ENCODE measurements around the gene GM2A. TPM values are rescaled to one million over a fixed set of nuclear protein-coding genes. Genes with fewer than 3 reads are reported as not detected.

The GM2A gene
- total RNA-seq, 2 donors from 2014 or later, result 21.5 to 36.4 TPM

GRCh38 chr5:151278845-151279244 lies 25.9 kb downstream of the GM2A start:
- Histone ChIP-seq H3K27me3 (no peaks in the 10 kb centered on the region), H3K36me3 (no peaks in the 10 kb centered on the region), H3K27ac (no peak overlapping the region), H3K4me3 (no peak overlapping the region), H3K9me3 (no peaks in the 10 kb centered on the region), H3K4me1 (no peaks in the 10 kb centered on the region)
- no peak for TF ChIP-seq CTCF (IDR thresholded peaks at IDR 0.05)
- no peak for DNase-seq (ENCODE audit: low spot score)

DNA sequence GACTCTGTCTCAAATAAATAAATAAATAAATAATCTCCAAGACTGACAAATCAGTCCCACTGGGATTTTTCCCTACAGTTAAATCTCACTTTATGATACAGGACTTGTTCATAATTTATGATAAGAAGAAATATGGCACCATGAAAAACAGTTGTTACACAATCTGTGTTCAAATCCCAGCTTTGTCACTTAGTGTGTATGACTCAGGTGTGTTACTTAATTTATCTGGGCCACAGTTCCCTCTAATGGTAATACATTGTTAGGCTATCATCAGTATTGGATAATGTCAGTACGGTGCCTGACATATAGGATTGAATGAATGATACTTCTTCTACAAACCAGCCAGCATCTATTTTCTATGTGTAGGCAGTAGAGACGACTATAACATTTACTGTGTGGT lies 27.5 kb downstream of the GM2A start:
- no peaks in the 10 kb centered on the region for H3K27me3 ChIP-seq
- no peak for DNase-seq (ENCODE audit: low spot score)
- H3K27ac ChIP-seq, result no peak overlapping the region
- H3K4me3 ChIP-seq, result no peak overlapping the region
- no peaks in the 10 kb centered on the region for H3K9me3 ChIP-seq
- H3K4me1 ChIP-seq, result no peaks in the 10 kb centered on the region
- TF ChIP-seq CTCF (IDR thresholded peaks at IDR 0.05), result no peak
- no peaks in the 10 kb centered on the region for H3K36me3 ChIP-seq

DNA sequence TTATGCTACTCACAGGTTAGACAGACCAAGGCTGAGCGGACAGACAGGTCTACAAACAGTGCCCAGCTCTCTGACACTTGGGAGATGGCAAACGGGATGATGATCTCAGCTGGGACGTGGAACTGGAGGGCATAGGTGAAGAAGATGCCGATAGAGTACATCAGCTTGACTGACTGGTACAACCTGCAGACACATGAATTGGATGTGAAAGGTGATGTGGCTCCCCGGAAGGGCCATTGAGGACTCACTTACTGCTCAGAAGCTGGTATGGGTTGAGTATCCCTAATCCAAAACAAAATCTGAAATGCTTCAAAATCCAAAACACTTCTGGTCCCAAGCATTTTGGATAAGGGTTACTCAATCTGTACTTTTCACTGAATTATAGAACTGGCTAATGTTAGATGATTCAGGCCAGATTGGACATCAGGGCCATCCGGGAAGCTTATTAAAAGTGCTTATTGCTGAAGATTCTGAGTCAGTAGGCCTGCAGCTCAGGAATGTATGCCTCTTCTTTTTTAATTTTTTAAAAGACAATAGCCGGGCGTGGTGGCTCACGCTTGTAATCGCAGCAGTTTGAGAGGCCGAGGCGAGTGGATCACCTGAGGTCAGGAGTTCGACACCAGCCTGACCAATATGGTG lies 28.1 kb downstream of the GM2A start:
- no peak for TF ChIP-seq CTCF (IDR thresholded peaks at IDR 0.05)
- Histone ChIP-seq H3K27ac (no peak overlapping the region), H3K9me3 (no peaks in the 10 kb centered on the region), H3K36me3 (no peaks in the 10 kb centered on the region), H3K4me3 (no peak overlapping the region), H3K27me3 (no peaks in the 10 kb centered on the region), H3K4me1 (no peaks in the 10 kb centered on the region)
- no peak for DNase-seq (ENCODE audit: low spot score)

- Histone ChIP-seq H3K36me3 (no peaks in the 10 kb centered on the region), H3K4me1 (no peaks in the 10 kb centered on the region), H3K9me3 (no peaks in the 10 kb centered on the region), H3K27ac (no peak overlapping the region), H3K4me3 (no peak overlapping the region), H3K27me3 (no peaks in the 10 kb centered on the region)
- TF ChIP-seq CTCF (IDR thresholded peaks at IDR 0.05), result no peak
- DNase-seq (ENCODE audit: low spot score), result no peak
These were observed 30.3 kb downstream of the GM2A start for GRCh38 chr5:151283120-151283825.

- H3K4me3 ChIP-seq, result no peak overlapping the region
- H3K36me3 ChIP-seq, result no peaks in the 10 kb centered on the region
- no peak for DNase-seq (ENCODE audit: low spot score)
- TF ChIP-seq CTCF (IDR thresholded peaks at IDR 0.05), result no peak
- H3K4me1 ChIP-seq, result no peaks in the 10 kb centered on the region
- no peaks in the 10 kb centered on the region for H3K27me3 ChIP-seq
- no peaks in the 10 kb centered on the region for H3K9me3 ChIP-seq
- no peak overlapping the region for H3K27ac ChIP-seq
These were observed 31.5 kb downstream of the GM2A start for GRCh38 chr5:151284392-151284967.

All from right atrium auricular region (tissue), 2 donors.